NCI-H1694 (cell line): ENCODE data around the gene HSD17B12.
"Not testable (repeated sequence)": the region's sequence is repeated elsewhere in the genome, so short reads cannot be mapped to it uniquely, and the experiment has no call there.

Experiments
- DNase-seq: peaks from one replicate; lab custom pipeline; 2025; lab: John Stamatoyannopoulos, UW

HSD17B12 gene

DNA sequence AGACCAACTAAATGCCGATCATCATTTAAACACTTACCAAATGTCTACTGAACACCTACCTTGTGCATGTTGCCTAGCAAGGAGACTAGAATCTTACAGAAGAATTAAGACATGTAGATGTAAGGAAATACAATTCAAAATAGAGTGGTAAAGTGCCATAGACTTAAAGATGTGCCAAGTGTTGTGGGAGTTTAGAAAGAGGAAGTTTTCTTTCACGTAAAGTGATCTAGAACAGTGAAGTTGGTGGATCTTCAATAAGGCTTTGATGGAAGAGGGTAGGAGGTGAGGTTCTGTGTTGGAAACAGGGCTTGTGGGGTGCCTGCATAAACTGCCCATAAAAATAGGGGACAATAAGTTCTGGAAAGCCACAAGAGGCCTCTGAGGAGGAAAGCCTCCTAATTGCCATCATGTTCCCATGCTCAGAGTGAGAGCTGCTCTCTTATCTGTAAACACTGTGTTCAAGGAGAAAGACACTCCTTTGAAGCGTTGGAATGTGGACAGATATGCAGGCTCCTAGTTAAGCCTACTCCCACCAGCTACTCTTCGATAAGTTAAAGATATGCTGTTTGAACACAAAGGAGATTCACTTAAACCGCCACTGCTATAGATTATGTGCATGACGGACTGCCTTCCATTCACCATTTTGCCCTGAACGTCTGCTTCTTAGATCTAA is 66.7 kb downstream of the HSD17B12 start:
- no peak for DNase-seq

DNA sequence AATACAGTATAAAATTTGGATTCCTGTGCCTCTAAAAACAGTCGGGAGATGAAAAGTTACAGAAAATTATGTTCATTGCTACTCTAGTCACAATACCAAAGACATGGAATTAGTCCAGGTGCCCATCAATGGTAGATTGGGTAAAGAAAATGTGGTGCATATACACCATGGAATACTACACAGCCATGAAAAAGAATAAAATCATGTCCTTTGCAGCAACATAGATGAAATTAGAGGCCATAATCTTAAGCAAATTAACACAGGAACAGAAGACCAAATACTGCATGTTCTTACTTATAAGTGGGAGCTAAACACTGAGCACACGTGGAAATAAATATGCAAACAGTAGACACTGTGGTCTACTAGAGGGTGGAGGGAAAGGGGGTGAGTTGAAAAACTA is 67.6 kb downstream of the HSD17B12 start:
- no peak for DNase-seq

DNA sequence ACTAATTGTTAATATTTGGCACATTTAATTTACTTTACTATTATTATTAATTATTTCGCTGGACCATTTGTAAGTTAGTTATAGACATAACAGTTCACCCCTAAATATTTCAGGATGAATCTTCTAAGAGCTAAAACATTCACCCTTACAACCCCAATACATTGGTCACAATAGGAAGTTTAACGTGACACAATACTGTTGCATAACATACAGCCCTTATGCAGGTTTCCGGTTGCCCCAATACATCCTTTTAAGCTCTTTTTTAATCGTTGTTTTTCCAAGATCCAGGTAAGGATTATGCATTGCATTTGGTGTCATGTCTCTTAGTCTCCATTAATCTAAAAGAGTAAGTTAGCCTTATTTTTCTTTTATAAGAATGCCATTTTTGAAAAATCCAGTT is 71.2 kb downstream of the HSD17B12 start:
- no peak for DNase-seq

DNA sequence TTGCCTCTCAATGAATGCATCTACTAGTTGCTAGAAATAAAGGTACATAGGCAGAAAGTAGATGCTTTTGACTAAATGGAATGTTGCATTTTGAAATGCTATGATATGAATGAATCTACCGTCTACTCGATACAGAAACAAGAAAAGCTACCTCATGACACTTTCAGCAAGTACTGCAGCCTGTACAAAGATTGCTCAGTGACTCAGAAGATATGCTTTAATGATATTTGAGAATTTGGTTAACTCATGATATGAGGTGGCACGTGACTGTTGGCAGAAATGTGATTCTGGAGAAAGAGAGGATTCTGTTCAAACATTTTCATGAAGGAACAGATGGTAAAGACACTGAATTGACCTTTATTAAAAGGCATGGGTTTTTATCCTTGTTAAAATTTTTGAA is 76.0 kb downstream of the HSD17B12 start:
- DNase-seq = no peak

DNA sequence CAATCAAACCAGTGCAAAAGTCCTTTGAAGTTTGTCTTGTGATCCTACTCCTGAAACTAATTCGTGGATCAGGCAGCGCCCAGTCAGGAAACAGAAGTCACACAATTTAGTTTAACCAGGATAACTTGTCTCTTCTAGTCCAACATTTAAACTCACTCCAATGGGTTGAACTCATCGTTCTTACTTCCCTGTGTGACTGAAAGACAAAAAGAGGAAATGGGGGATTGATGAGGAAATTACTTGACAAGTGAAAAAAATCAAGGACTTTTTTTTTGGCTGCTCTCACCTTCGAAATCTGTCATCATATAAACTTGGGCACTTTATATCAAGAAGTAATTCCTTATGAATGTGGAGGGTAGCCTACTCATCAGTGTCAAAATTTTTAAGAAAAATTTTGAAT is 78.4 kb downstream of the HSD17B12 start:
- DNase-seq = no peak

- DNase-seq = no peak
These were observed 80.4 kb downstream of the HSD17B12 start for GRCh38 chr11:43760902-43761301.

DNA sequence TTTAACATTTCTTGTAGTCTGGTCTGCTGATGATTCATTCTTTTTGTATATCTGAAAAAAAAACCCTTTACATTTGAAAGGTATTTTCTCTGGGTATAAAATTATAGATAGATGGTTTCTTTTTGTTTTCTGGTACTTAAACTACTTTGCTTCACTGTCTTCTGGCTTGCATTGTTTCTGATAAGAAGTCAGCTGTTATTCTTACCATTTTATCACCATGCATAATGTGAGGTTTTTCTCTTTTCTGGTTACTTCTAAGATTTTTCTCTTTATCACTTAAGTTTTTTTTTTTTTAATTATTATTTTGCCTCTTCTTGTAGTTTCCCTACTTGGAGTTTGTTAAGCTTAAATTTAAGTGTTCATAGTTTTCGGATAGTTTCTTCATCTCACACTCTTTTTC is 84.7 kb downstream of the HSD17B12 start:
- DNase-seq = no peak

DNA sequence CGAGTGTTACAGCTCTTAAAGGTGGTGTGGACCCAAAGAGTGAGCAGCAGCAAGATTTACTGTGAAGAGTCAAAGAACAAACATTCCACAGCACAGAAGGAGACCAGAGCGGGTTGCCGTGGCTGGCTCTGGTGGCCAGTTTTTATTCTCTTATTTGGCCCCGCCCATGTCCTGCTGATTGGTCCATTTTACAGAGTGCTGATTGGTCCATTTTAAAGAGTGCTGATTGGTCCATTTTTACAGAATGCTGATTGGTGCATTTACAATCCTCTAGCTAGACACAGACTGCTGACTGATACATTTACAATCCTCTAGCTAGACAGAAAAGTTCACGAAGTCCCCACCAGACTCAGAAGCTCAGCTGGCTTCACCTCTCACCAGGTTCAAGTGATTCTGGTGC is 88.1 kb downstream of the HSD17B12 start:
- DNase-seq = not testable (repeated sequence)

- no peak for DNase-seq
These were observed 89.6 kb downstream of the HSD17B12 start for GRCh38 chr11:43770173-43770572.

GRCh38 chr11:43772733-43773132 is 92.2 kb downstream of the HSD17B12 start:
- no peak for DNase-seq

- no peak for DNase-seq
These were observed 94.2 kb downstream of the HSD17B12 start for GRCh38 chr11:43774786-43775185.

GRCh38 chr11:43779306-43779705 is 98.8 kb downstream of the HSD17B12 start:
- no peak for DNase-seq

- no peak for DNase-seq
These were observed 103.8 kb downstream of the HSD17B12 start for GRCh38 chr11:43784301-43784700.

GRCh38 chr11:43784866-43785265 is 104.3 kb downstream of the HSD17B12 start:
- no peak for DNase-seq

DNA sequence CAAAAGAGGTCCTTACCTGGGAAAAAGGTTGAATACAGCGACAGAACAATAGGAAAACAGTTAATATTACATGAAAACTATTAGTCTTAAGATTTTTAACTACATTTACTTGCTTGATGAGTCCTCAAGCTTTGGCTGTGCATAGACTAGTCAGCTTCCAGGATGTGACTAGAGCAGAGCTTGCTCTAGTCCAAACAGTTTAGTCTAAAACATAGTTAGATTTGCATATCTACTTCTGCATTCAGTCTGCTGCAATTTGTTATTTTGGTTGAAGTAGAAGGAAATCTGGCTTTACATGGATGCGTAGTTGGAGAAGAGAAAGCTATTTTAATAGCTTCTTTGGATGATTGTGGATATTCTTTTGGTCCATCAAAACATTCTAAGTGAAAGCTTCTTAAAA is 104.8 kb downstream of the HSD17B12 start:
- DNase-seq = no peak

DNA sequence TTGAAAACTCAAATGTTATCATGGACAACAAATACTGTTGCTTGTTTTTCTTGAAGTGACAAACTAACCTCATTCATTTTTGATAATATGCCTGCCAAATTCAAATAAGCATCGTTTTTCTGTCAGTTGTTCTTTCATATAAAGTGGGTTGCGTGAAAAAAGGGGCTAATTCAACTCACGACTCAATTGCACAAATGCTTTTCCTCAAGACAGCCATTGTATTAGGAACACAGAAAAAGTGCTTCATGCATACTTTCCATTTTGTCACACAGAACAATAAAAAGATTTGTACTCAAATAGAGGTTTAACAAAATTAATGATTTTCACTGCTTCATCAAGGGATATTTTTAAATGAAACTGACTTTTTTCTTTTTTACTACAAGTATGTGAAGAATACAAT is 105.5 kb downstream of the HSD17B12 start:
- no peak for DNase-seq

DNA sequence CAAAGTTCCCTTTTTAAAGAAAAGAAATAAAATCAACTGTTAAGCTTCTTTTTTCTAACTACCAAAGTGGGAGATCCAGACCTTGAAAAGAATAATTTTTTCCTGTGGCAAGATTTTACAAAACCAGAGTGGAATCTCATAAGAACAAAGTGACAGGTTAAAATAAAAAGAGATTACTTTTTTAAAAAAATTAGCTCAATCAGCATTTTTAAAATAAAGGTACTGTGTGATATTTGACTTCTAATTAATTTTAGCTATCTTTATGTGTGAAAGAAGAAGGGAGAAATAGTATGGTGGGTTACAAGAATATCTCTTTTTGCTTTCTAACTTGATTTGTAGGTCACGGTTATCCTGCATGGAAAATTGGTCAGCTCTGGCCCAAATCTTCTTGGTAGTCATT is 107.3 kb downstream of the HSD17B12 start:
- no peak for DNase-seq

GRCh38 chr11:43788421-43788820 is 107.9 kb downstream of the HSD17B12 start:
- DNase-seq = peak; percentile 21

DNA sequence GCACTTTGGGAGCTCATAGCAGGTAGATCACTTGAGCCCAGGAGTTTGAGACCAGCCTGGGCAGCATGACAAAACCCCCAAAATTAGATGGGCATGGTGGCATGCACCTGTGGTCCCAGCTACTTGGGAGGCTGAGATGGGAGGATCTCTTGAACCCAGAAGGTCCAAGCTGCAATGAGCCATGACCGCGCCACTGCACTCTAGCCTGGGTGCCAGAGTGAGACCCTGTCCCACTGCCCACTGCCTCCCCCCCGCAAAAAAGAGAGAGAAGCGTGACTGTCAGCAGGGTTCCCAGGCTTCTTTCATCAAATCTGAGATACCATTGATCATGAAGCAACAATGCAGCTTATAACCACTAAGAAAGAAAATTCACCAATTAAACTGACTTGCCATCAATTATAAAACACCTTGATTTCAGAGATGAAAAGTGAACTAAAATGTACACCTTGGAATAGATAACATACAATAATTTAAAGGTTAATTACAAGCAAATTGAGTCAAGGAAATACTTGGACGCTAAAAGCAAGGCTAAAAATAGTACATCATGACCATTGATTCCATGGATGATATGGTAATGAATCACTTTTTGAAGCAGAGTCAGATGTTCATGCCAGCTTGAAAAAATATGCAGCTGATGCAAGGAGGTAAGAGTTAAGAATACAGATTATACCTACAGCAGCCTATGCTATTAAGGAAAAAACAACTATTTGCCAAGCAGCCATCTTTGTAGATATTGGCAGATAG is 109.3 kb downstream of the HSD17B12 start:
- DNase-seq = no peak

GRCh38 chr11:43790444-43790794 is 109.9 kb downstream of the HSD17B12 start:
- DNase-seq = no peak

- no peak for DNase-seq
These were observed 116.8 kb downstream of the HSD17B12 start for GRCh38 chr11:43797337-43797736.

GRCh38 chr11:43797866-43798265 is 117.3 kb downstream of the HSD17B12 start:
- no peak for DNase-seq

GRCh38 chr11:43802509-43802908 is 122.0 kb downstream of the HSD17B12 start:
- DNase-seq = no peak

GRCh38 chr11:43803766-43804165 is 123.2 kb downstream of the HSD17B12 start:
- no peak for DNase-seq
